Activated naive CD4-positive, alpha-beta T cell treated with anti-CD3 and anti-CD28 coated beads for 36 hours (primary cell): ENCODE measurements around the gene FGD5. TPM values are rescaled to one million over a fixed set of nuclear protein-coding genes. Genes with fewer than 3 reads are reported as not detected.

ENCODE experiments used
- total RNA-seq, 2 experiments: library from RNA; stranded (reverse); gene quantifications; one replicate each; pipeline ENCODE4 v1.2.3, GENCODE V29; 2021

FGD5 gene
- total RNA-seq, 2 experiments from 2014 or later: not detected

Other genes starting within 250 kb of the FGD5 start
- gene CCDC174, start 167.2 kb upstream of the FGD5 start, total RNA-seq: 10 to 100 TPM; 16.1 to 20.7 TPM
- gene C3orf20, start 143.8 kb upstream of the FGD5 start, total RNA-seq: under 1 TPM; 0.12 to 0.17 TPM
- gene NR2C2, start 128.6 kb downstream of the FGD5 start, total RNA-seq: 10 to 100 TPM; 60.6 to 61.3 TPM
- 10 to 100 TPM; 55.0 to 57.5 TPM for gene MRPS25, start 246.4 kb downstream of the FGD5 start, total RNA-seq